Activated CD8-positive, alpha-beta T cell treated with anti-CD3 and anti-CD28 coated beads for 36 hours (primary cell): Measurements from ENCODE around the gene ANO1. TPM values are rescaled to one million over a fixed set of nuclear protein-coding genes. Genes with fewer than 3 reads are reported as not detected.

ENCODE experiments used
- ATAC-seq: fragments of 200-7000 bp; cut with Tn5 transposase; one replicate; pipeline ENCODE4 v1.10.0; 2021; ENCODE audit warnings: mild to moderate bottlenecking, moderate library complexity
- CTCF ChIA-PET: fragments of 350-600 bp; sonication (Branson Sonifier 250); formaldehyde crosslinking; loops from one replicate; lab custom pipeline; 2021; ENCODE audit warnings: antibody characterized with exemption; lab: Charles Lee
- POLR2A ChIA-PET: fragments of 350-600 bp; sonication (Branson Sonifier 250); formaldehyde crosslinking; loops from one replicate; lab custom pipeline; 2021; ENCODE audit warnings: antibody characterized with exemption; lab: Charles Lee
- DNase-seq: peaks from one replicate; pipeline ENCODE4 v3.0.0-alpha.2; 2020
- H3K27ac Mint-ChIP-seq: one replicate; pipeline ENCODE4 v1.8.0; 2021; ENCODE audit warnings: mild to moderate bottlenecking, mixed read lengths
- H3K27me3 Mint-ChIP-seq: one replicate; pipeline ENCODE4 v1.8.0; 2021; ENCODE audit warnings: mixed read lengths
- H3K36me3 Mint-ChIP-seq: one replicate; pipeline ENCODE4 v1.8.0; 2021; ENCODE audit warnings: low read depth, mixed read lengths
- H3K4me1 Mint-ChIP-seq: one replicate; pipeline ENCODE4 v1.8.0; 2021; ENCODE audit warnings: low read depth, mixed read lengths
- H3K4me3 Mint-ChIP-seq: one replicate; pipeline ENCODE4 v1.8.0; 2021; ENCODE audit warnings: mild to moderate bottlenecking, moderate library complexity, mixed read lengths
- H3K9me3 Mint-ChIP-seq: one replicate; pipeline ENCODE4 v1.8.0; 2021; ENCODE audit warnings: mixed read lengths
- CTCF ChIP-seq: fragments of 200-600 bp; IDR thresholded peaks from one replicate; pipeline ENCODE4 v1.8.0; 2022; ENCODE audit warnings: antibody characterized with exemption, mild to moderate bottlenecking
- intact Hi-C: fragments of 100-400 bp; cut with micrococcal nuclease; formaldehyde crosslinking; loops from one replicate; pipeline ENCODE4 v1.10.0; 2022
- total RNA-seq, 2 experiments: library from RNA; stranded (reverse); gene quantifications; one replicate each; pipeline ENCODE4 v1.2.3, GENCODE V29; 2021

The ANO1 gene
- total RNA-seq, 2 experiments from 2014 or later: not detected

GRCh38 chr11:70132641-70133040 lies 54.5 kb downstream of the ANO1 start:
- TF ChIP-seq CTCF: no peak
- Mint-ChIP-seq H3K36me3 (no peaks in the 10 kb centered on the region), H3K4me3 (no peak overlapping the region), H3K27ac (no peak overlapping the region), H3K4me1 (no peaks in the 10 kb centered on the region), H3K9me3 (no peaks in the 10 kb centered on the region), H3K27me3 (no peaks in the 10 kb centered on the region)
- ATAC-seq (no peak), DNase-seq (no peak)
- ChIA-PET CTCF (no interaction called here), POLR2A (interaction anchor here (1.1 kb wide), 1 partner anchor 71 kb away, joined by 3 read pairs; the partner anchor contains the start of gene FADD)
- intact Hi-C loops: no loop called here

- DNase-seq (no peak), ATAC-seq (no peak)
- intact Hi-C loops: no loop called here
- ChIA-PET CTCF (no interaction called here), POLR2A (no interaction called here)
- no peaks in the 10 kb centered on the region for H3K4me1 Mint-ChIP-seq
- no peaks in the 10 kb centered on the region for H3K36me3 Mint-ChIP-seq
- H3K4me3 Mint-ChIP-seq: no peak overlapping the region
- TF ChIP-seq CTCF: no peak
- no peaks in the 10 kb centered on the region for H3K9me3 Mint-ChIP-seq
- H3K27me3 Mint-ChIP-seq: no peaks in the 10 kb centered on the region
- H3K27ac Mint-ChIP-seq: no peak overlapping the region
Observed at GRCh38 chr11:70133771-70134335, 55.7 kb downstream of the ANO1 start.

- no peaks in the 10 kb centered on the region for H3K9me3 Mint-ChIP-seq
- no peaks in the 10 kb centered on the region for H3K36me3 Mint-ChIP-seq
- no peak for TF ChIP-seq CTCF
- DNase-seq (no peak), ATAC-seq (no peak)
- H3K27me3 Mint-ChIP-seq: no peaks in the 10 kb centered on the region
- H3K4me3 Mint-ChIP-seq: no peak overlapping the region
- H3K27ac Mint-ChIP-seq: no peak overlapping the region
- no peaks in the 10 kb centered on the region for H3K4me1 Mint-ChIP-seq
- ChIA-PET POLR2A (no interaction called here), CTCF (no interaction called here)
- intact Hi-C loops: no loop called here
Observed at GRCh38 chr11:70134490-70134889, 56.4 kb downstream of the ANO1 start.

GRCh38 chr11:70135142-70135541 lies 57.0 kb downstream of the ANO1 start:
- H3K27me3 Mint-ChIP-seq: peaks cover 2% of the 10 kb centered on the region
- intact Hi-C loops: no loop called here
- ChIA-PET POLR2A (no interaction called here), CTCF (no interaction called here)
- DNase-seq (no peak), ATAC-seq (no peak)
- no peaks in the 10 kb centered on the region for H3K36me3 Mint-ChIP-seq
- H3K4me3 Mint-ChIP-seq: no peak overlapping the region
- no peaks in the 10 kb centered on the region for H3K4me1 Mint-ChIP-seq
- no peaks in the 10 kb centered on the region for H3K9me3 Mint-ChIP-seq
- no peak overlapping the region for H3K27ac Mint-ChIP-seq
- TF ChIP-seq CTCF: no peak

- no peak overlapping the region for H3K27ac Mint-ChIP-seq
- no peak for DNase-seq
- H3K27me3 Mint-ChIP-seq: peaks cover 3% of the 10 kb centered on the region
- no peak for TF ChIP-seq CTCF
- CTCF ChIA-PET: no interaction called here
- POLR2A ChIA-PET: no interaction called here
- intact Hi-C loops: no loop called here
- no peaks in the 10 kb centered on the region for H3K9me3 Mint-ChIP-seq
- no peak overlapping the region for H3K4me3 Mint-ChIP-seq
- no peak for ATAC-seq
- no peaks in the 10 kb centered on the region for H3K36me3 Mint-ChIP-seq
- no peaks in the 10 kb centered on the region for H3K4me1 Mint-ChIP-seq
Observed at GRCh38 chr11:70135625-70136059, 57.5 kb downstream of the ANO1 start.
